Endothelial cell (in vitro differentiated cells): ENCODE results near the gene COL1A1. TPM values are rescaled to one million over a fixed set of nuclear protein-coding genes. Genes with fewer than 3 reads are reported as not detected.
A peak's percentile ranks its signal among the peaks of the same experiment; 100 is the strongest.

Experiments used
- DNase-seq: peaks from one replicate; pipeline ENCODE4 v3.0.0; 2021; ENCODE audit warnings: low spot score
- H3K27ac Mint-ChIP-seq: one replicate; pipeline ENCODE4 v1.8.0; 2021; ENCODE audit warnings: mixed read lengths, inconsistent platforms; ENCODE audit not compliant: unreplicated experiment
- H3K27me3 Mint-ChIP-seq: one replicate; pipeline ENCODE4 v1.8.0; 2021; ENCODE audit warnings: mild to moderate bottlenecking, moderate library complexity, mixed read lengths, inconsistent platforms; ENCODE audit not compliant: unreplicated experiment
- H3K36me3 Mint-ChIP-seq: one replicate; pipeline ENCODE4 v1.8.0; 2021; ENCODE audit warnings: mild to moderate bottlenecking, low read depth, mixed read lengths, inconsistent platforms; ENCODE audit not compliant: unreplicated experiment
- H3K4me1 Mint-ChIP-seq: one replicate; pipeline ENCODE4 v1.8.0; 2021; ENCODE audit warnings: mild to moderate bottlenecking, mixed read lengths, inconsistent platforms; ENCODE audit not compliant: unreplicated experiment
- H3K4me3 Mint-ChIP-seq: one replicate; pipeline ENCODE4 v1.8.0; 2021; ENCODE audit warnings: mild to moderate bottlenecking, mixed read lengths, inconsistent platforms; ENCODE audit not compliant: unreplicated experiment
- H3K9me3 Mint-ChIP-seq: one replicate; pipeline ENCODE4 v1.8.0; 2021; ENCODE audit warnings: mixed read lengths, inconsistent platforms; ENCODE audit not compliant: unreplicated experiment
- total RNA-seq: library from RNA; stranded (reverse); fragmentation: NEBNext Ultra II Directional; extraction: Animal tissue kit (Norgen Biotek cat#: 25700); gene quantifications from one replicate; pipeline ENCODE4 v1.2.1, GENCODE V29; 2021; ENCODE audit not compliant: unreplicated experiment
- TF ChIP-seq, protein P1 (sequence below): fragments of 200-600 bp; sonication (generic); IDR thresholded peaks from one replicate; pipeline ENCODE4 v1.5.0; 2021; ENCODE audit warnings: antibody characterized with exemption; ENCODE audit not compliant: unreplicated experiment

Gene COL1A1
- total RNA-seq, 1 donor from 2014 or later = 6.8 TPM

DNA sequence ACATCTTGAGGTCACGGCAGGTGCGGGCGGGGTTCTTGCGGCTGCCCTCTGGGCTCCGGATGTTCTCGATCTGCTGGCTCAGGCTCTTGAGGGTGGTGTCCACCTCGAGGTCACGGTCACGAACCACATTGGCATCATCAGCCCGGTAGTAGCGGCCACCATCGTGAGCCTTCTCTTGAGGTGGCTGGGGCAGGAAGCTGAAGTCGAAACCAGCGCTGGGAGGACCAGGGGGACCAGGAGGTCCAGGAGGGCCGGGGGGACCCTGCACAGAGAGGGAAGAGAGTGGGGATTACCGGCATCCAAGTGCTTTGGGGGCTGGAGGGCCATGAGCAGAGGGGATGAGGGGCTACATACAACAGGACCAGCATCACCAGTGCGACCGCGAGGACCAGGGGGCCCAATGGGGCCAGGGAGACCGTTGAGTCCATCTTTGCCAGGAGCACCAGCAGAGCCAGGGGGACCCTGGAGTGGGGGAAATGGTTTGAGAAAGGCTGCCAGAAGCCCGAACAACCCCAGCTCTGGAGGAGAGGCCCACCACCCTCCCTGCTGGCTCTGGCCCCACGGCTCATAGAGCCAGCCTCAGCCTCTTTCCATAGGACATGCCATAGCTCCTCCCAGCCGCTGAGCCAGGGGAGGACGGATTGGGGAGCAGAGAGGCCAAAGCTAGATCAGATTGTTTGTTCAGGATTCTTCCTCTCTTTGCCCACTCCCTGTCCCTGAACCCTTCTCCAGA is 14.6 kb downstream of the COL1A1 start:
- Mint-ChIP-seq H3K27ac (no peak overlapping the region), H3K36me3 (no peaks in the 10 kb centered on the region), H3K4me3 (no peak overlapping the region), H3K4me1 (peaks cover 6% of the 10 kb centered on the region), H3K9me3 (no peaks in the 10 kb centered on the region), H3K27me3 (peaks cover 6% of the 10 kb centered on the region)
- DNase-seq = no peak
- TF ChIP-seq, protein P1, sequence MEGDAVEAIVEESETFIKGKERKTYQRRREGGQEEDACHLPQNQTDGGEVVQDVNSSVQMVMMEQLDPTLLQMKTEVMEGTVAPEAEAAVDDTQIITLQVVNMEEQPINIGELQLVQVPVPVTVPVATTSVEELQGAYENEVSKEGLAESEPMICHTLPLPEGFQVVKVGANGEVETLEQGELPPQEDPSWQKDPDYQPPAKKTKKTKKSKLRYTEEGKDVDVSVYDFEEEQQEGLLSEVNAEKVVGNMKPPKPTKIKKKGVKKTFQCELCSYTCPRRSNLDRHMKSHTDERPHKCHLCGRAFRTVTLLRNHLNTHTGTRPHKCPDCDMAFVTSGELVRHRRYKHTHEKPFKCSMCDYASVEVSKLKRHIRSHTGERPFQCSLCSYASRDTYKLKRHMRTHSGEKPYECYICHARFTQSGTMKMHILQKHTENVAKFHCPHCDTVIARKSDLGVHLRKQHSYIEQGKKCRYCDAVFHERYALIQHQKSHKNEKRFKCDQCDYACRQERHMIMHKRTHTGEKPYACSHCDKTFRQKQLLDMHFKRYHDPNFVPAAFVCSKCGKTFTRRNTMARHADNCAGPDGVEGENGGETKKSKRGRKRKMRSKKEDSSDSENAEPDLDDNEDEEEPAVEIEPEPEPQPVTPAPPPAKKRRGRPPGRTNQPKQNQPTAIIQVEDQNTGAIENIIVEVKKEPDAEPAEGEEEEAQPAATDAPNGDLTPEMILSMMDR = no peak

DNA sequence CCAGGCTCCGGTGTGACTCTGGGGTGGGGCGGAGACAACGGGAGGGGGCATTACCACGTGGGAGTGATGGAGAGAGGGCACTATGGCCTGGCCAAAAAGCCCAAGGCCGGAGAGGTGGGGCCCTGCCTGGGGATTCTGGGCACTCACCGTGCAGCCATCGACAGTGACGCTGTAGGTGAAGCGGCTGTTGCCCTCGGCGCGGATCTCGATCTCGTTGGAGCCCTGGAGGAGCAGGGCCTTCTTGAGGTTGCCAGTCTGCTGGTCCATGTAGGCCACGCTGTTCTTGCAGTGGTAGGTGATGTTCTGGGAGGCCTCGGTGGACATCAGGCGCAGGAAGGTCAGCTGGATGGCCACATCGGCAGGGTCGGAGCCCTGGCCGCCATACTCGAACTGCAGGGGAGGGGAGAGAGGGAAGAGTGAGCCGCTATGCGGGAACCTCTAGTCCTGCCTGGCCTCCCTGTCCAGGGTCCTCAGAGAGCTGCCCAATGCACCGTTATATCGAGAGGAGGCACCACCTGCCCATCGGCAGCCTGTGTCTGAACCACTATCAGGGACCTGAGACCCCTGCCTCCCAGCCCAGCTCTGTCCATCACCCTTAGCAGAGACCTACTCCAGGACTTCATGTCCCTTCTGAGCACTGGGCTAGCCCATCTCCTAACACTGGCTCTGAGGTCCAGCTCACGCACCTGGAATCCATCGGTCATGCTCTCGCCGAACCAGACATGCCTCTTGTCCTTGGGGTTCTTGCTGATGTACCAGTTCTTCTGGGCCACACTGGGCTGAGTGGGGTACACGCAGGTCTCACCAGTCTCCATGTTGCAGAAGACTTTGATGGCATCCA is 15.6 kb downstream of the COL1A1 start:
- TF ChIP-seq, protein P1 = no peak
- H3K4me3 Mint-ChIP-seq = no peak overlapping the region
- H3K4me1 Mint-ChIP-seq = peaks cover 8% of the 10 kb centered on the region
- H3K9me3 Mint-ChIP-seq = no peaks in the 10 kb centered on the region
- H3K27me3 Mint-ChIP-seq = peaks cover 9% of the 10 kb centered on the region
- no peak overlapping the region for H3K27ac Mint-ChIP-seq
- DNase-seq = no peak
- no peaks in the 10 kb centered on the region for H3K36me3 Mint-ChIP-seq

DNA sequence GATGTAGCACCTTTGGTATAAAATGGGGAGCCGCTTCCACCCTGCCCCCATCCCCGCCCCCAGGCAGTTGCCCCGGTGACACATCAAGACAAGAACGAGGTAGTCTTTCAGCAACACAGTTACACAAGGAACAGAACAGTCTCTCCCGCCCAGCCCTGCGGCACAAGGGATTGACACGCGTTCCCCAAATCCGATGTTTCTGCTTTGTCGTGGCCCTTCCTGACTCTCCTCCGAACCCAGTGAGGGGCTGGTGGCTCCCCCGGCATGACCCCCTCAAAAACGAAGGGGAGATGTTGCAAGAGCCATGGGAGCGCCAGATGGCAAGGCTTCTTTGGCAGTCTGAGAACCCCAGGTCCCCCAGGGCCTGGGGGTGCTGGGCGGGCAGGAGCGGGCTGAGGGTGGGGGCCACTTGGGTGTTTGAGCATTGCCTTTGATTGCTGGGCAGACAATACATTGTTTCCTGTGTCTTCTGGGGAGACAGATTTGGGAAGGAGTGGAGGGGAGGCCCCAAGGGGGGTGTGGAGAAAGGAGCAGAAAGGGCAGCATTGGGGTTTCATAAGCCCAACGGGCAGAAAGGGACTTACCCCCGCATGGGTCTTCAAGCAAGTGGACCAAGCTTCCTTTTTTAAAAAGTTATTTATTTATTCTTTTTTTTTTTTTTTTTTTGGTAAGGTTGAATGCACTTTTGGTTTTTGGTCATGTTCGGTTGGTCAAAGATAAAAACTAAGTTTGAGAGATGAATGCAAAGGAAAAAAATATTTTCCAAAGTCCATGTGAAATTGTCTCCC is 16.6 kb downstream of the COL1A1 start:
- Mint-ChIP-seq H3K9me3 (no peaks in the 10 kb centered on the region), H3K4me1 (peaks cover 8% of the 10 kb centered on the region), H3K36me3 (no peaks in the 10 kb centered on the region), H3K27me3 (peaks cover 9% of the 10 kb centered on the region), H3K27ac (no peak overlapping the region), H3K4me3 (no peak overlapping the region)
- TF ChIP-seq, protein P1 = no peak
- DNase-seq = no peak

DNA sequence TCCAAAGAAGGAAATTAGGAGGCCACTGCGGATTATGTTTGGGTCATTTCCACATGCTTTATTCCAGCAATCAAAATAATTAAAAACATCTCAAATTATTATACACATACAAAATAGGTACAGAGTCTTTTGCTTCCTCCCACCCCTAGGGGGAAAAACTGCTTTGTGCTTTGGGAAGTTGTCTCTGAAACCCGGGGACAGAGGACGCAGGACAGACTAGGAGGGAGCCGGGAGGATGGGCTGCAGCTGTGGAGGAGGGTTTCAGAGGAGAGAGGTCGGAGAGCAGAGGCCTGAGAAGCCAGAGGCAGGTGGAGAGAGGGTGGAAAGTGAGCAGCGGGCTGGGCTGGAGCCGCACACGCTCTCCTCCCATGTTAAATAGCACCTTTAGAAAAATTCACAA is 17.4 kb downstream of the COL1A1 start:
- H3K4me1 Mint-ChIP-seq = peaks cover 8% of the 10 kb centered on the region
- H3K4me3 Mint-ChIP-seq = no peak overlapping the region
- no peak for DNase-seq
- H3K27me3 Mint-ChIP-seq = peaks cover 9% of the 10 kb centered on the region
- no peak overlapping the region for H3K27ac Mint-ChIP-seq
- no peaks in the 10 kb centered on the region for H3K36me3 Mint-ChIP-seq
- H3K9me3 Mint-ChIP-seq = no peaks in the 10 kb centered on the region
- TF ChIP-seq, protein P1 = peak; percentile 21
